ENCODE results near the gene DHX15.

GRCh38 chr4:24599275-24599674, 14.9 kb upstream of the DHX15 start:
- TF ChIP-seq CTCF (IDR thresholded peaks at IDR 0.05) (no peak), POLR2A (IDR thresholded peaks at IDR 0.05) (no peak)

Data from testis (tissue), 2 donors.